ENCODE results near the gene RNF223. TPM values are rescaled to one million over a fixed set of nuclear protein-coding genes. Genes with fewer than 3 reads are reported as not detected.

The RNF223 gene
- total RNA-seq, 1 experiment from 2014 or later = 6.3 TPM

DNA sequence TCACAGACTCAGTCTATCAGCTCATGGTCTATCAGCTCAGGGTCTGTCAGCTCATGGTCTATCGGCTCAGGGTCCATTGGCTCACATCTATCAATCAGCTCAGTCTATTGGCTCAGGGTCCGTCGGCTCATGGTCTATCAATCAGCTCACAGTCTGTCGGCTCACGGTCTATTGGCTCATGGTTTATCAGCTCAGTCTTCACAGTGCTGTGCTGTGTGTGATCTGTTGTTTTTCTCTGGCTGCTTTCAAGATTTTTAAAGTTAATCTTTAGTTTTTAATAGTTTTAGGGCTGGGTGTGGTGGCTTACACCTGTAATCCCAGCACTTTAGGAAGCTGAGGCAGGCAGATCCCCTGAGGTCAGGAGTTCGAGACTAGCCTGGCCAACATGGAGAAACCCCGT lies 27.4 kb upstream of the RNF223 start:
- BruUV-seq (replicated peaks) = no TSS peak
- H3K79me2 ChIP-seq (ENCODE audit: insufficient read depth, low read length) = peaks cover 12% of the 10 kb centered on the region
- no peak for DNase-seq (ENCODE audit: low read depth, low spot score)
- no peak overlapping the region for H3K4me2 ChIP-seq (ENCODE audit: low read length)
- H3K4me3 ChIP-seq (replicated peaks in 1 of 2; ENCODE audit: low read depth in 1 of 2, low read length in 2 of 2) = no peak overlapping the region
- ChIA-PET RAD21 (ENCODE audit: low non-redundant PET in 1 of 2, low total read pairs in 2 of 2, uncharacterized antibody in 2 of 2, unreplicated experiment in 2 of 2) (no interaction called here), POLR2A (no interaction called here), CTCF (no interaction called here)
- H3K9me3 ChIP-seq (ENCODE audit: control insufficient read depth in 1 of 2, insufficient read depth in 1 of 2, low read depth in 1 of 2, low read length in 2 of 2) = peaks cover 0 to 7% of the 10 kb centered on the region in 2 experiments; a peak in 2 of 4 replicates
- no peaks in the 10 kb centered on the region for H3K4me1 ChIP-seq (ENCODE audit: control insufficient read depth in 1 of 2, insufficient read depth in 2 of 2, low read length in 2 of 2)
- no peaks in the 10 kb centered on the region for H4K20me1 ChIP-seq (ENCODE audit: insufficient read depth)
- intact Hi-C loops (cut with micrococcal nuclease) = no loop called here
- H3K36me3 ChIP-seq (ENCODE audit: control insufficient read depth in 1 of 2, insufficient read depth in 2 of 2, low read length in 2 of 2) = no peaks in the 10 kb centered on the region
- no peak for TF ChIP-seq SIN3A (IDR thresholded peaks at IDR 0.05; ENCODE audit: low read depth)
- no peak for TF ChIP-seq POLR2AphosphoS5 (IDR thresholded peaks at IDR 0.05; ENCODE audit: low read depth, low read length)
- no peak for TF ChIP-seq ELF1 (IDR thresholded peaks at IDR 0.05; ENCODE audit: borderline replicate concordance, low read depth)
- ATAC-seq = no peak
- H3K27ac ChIP-seq (ENCODE audit: low read depth, low read length) = no peak overlapping the region
- H3K27me3 ChIP-seq (ENCODE audit: insufficient read depth, low read length) = no peaks in the 10 kb centered on the region
- no peak overlapping the region for H2AFZ ChIP-seq (ENCODE audit: low read depth, low read length, poor library complexity, severe bottlenecking)
- H3K9me2 ChIP-seq (ENCODE audit: insufficient read depth) = no peaks in the 10 kb centered on the region
- no peak overlapping the region for H3K9ac ChIP-seq (ENCODE audit: low read length)

GRCh38 chr1:1100296-1100695 lies 26.2 kb upstream of the RNF223 start:
- no peak overlapping the region for H2AFZ ChIP-seq (ENCODE audit: low read depth, low read length, poor library complexity, severe bottlenecking)
- DNase-seq (ENCODE audit: low read depth, low spot score) (no peak), ATAC-seq (no peak)
- H3K4me2 ChIP-seq (ENCODE audit: low read length) = no peak overlapping the region
- intact Hi-C loops (cut with micrococcal nuclease) = no loop called here
- ChIA-PET CTCF (no interaction called here), RAD21 (ENCODE audit: low non-redundant PET in 1 of 2, low total read pairs in 2 of 2, uncharacterized antibody in 2 of 2, unreplicated experiment in 2 of 2) (no interaction called here), POLR2A (no interaction called here)
- H3K27me3 ChIP-seq (ENCODE audit: insufficient read depth, low read length) = no peaks in the 10 kb centered on the region
- H3K9me3 ChIP-seq (ENCODE audit: control insufficient read depth in 1 of 2, insufficient read depth in 1 of 2, low read depth in 1 of 2, low read length in 2 of 2) = peaks cover 0 to 7% of the 10 kb centered on the region in 2 experiments; a peak in 2 of 4 replicates
- no peak overlapping the region for H3K9ac ChIP-seq (ENCODE audit: low read length)
- no peak for TF ChIP-seq SIN3A (IDR thresholded peaks at IDR 0.05; ENCODE audit: low read depth)
- TF ChIP-seq EZH2phosphoT487 (IDR thresholded peaks at IDR 0.05; ENCODE audit: borderline replicate concordance) = no peak
- TF ChIP-seq CEBPB (IDR thresholded peaks at IDR 0.05; ENCODE audit: low read depth) = no peak
- TF ChIP-seq EZH2 (IDR thresholded peaks at IDR 0.05) = no peak
- no peak for TF ChIP-seq YY1 (IDR thresholded peaks at IDR 0.05; ENCODE audit: extremely low read depth, insufficient replicate concordance, low read depth, low read length)
- TF ChIP-seq, protein P1, sequence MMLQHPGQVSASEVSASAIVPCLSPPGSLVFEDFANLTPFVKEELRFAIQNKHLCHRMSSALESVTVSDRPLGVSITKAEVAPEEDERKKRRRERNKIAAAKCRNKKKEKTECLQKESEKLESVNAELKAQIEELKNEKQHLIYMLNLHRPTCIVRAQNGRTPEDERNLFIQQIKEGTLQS (IDR thresholded peaks at IDR 0.05) = no peak
- TF ChIP-seq ZFX (IDR thresholded peaks at IDR 0.05) = no peak
- no peak for TF ChIP-seq TCF7L2 (IDR thresholded peaks at IDR 0.05; ENCODE audit: borderline replicate concordance, extremely low read depth, insufficient read depth, insufficient read length)
- TF ChIP-seq, protein P2, sequence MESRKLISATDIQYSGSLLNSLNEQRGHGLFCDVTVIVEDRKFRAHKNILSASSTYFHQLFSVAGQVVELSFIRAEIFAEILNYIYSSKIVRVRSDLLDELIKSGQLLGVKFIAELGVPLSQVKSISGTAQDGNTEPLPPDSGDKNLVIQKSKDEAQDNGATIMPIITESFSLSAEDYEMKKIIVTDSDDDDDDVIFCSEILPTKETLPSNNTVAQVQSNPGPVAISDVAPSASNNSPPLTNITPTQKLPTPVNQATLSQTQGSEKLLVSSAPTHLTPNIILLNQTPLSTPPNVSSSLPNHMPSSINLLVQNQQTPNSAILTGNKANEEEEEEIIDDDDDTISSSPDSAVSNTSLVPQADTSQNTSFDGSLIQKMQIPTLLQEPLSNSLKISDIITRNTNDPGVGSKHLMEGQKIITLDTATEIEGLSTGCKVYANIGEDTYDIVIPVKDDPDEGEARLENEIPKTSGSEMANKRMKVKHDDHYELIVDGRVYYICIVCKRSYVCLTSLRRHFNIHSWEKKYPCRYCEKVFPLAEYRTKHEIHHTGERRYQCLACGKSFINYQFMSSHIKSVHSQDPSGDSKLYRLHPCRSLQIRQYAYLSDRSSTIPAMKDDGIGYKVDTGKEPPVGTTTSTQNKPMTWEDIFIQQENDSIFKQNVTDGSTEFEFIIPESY (IDR thresholded peaks at IDR 0.05; ENCODE audit: extremely low read depth, insufficient replicate concordance, low read length) = no peak
- TF ChIP-seq SP1 (IDR thresholded peaks at IDR 0.05; ENCODE audit: low read depth) = no peak
- TF ChIP-seq POLR2A (IDR thresholded peaks at IDR 0.05; ENCODE audit: borderline replicate concordance, extremely low read depth, insufficient read depth, insufficient read length) = no peak
- no peak for TF ChIP-seq SRF (IDR thresholded peaks at IDR 0.05; ENCODE audit: low read depth)
- no TSS peak for BruUV-seq (replicated peaks)
- H3K36me3 ChIP-seq (ENCODE audit: control insufficient read depth in 1 of 2, insufficient read depth in 2 of 2, low read length in 2 of 2) = no peaks in the 10 kb centered on the region
- no peak overlapping the region for H3K27ac ChIP-seq (ENCODE audit: low read depth, low read length)
- no peak overlapping the region for H3K4me3 ChIP-seq (replicated peaks in 1 of 2; ENCODE audit: low read depth in 1 of 2, low read length in 2 of 2)
- H3K9me2 ChIP-seq (ENCODE audit: insufficient read depth) = no peaks in the 10 kb centered on the region
- H3K4me1 ChIP-seq (ENCODE audit: control insufficient read depth in 1 of 2, insufficient read depth in 2 of 2, low read length in 2 of 2) = no peaks in the 10 kb centered on the region
- peaks cover 5% of the 10 kb centered on the region; the same call in 1 of the 2 replicates for H3K79me2 ChIP-seq (ENCODE audit: insufficient read depth, low read length)
- no peaks in the 10 kb centered on the region for H4K20me1 ChIP-seq (ENCODE audit: insufficient read depth)
